Vagina (tissue), 2 donors: Measurements from ENCODE around the gene CACNB2.

Experiments
- CTCF ChIP-seq, 3 experiments: fragments of 450-650 bp in 2 of 3; fragments of 200-600 bp in 1 of 3; sonication (generic) in 1 of 3; IDR thresholded peaks; one replicate each; pipeline ENCODE4 v1.5.1; 2017 to 2019; ENCODE audit warnings: antibody characterized with exemption in 3 of 3, mild to moderate bottlenecking in 2 of 3, moderate library complexity in 2 of 3
- POLR2AphosphoS5 ChIP-seq, 2 donors: sonication (generic); formaldehyde crosslinking; IDR thresholded peaks; one replicate each; pipeline ENCODE4 v1.9.0; 2017; ENCODE audit warnings: antibody characterized with exemption in 2 of 2, mild to moderate bottlenecking in 2 of 2, low read depth in 1 of 2; ENCODE audit not compliant: insufficient read depth in 1 of 2

- TF ChIP-seq CTCF (IDR thresholded peaks at IDR 0.05) (no peak), POLR2AphosphoS5 (IDR thresholded peaks at IDR 0.05; ENCODE audit: insufficient read depth in 1 of 2, low read depth in 1 of 2) (no peak)
These were observed 262.6 kb downstream of the CACNB2 start for GRCh38 chr10:18402853-18403252.
